ENCODE results near the gene TRAPPC2L. TPM values are rescaled to one million over a fixed set of nuclear protein-coding genes. Genes with fewer than 3 reads are reported as not detected.

The TRAPPC2L gene
- total and polyA plus RNA-seq, 7 donors, result 30.7 to 56.5 (median 42.1) TPM

DNA sequence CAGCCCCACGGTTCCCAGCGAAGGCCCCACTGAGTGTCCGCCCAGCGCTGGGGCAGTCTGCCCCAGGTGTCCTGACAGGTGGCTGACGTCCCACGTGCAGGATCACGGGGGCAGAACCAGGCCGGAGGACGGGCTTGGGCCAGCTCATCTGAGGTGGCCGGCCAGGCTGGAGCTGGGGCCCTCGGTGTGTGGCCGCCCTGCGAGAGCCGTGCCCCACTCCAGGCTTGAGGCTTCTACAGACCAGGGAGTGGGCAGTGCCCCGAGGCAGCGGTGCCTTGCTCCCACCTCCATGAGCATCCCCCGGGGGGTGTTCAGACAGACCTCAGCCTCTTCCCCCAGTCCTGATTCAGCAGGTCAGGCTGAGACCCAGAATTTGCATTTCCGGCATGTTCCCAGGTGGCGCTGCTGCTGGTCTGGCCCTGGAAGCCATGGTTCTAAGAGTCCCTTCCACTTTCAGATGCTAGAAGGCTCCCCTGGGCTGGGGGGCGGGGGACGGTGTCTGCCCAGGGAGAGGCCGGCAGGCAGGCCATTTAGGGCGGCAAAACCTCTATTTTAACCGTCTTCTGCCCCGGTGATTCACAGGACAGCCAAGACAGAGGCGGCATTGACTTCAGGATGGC is 44.9 kb downstream of the TRAPPC2L start:
- H3K9me3 ChIP-seq, result no peaks in the 10 kb centered on the region
- H3K27me3 ChIP-seq, result peaks cover 0 to 12% (median 0%) of the 10 kb centered on the region in 3 donors
- no peaks in the 10 kb centered on the region for H3K4me1 ChIP-seq
- no peak overlapping the region for H3K4me3 ChIP-seq
- no peaks in the 10 kb centered on the region for H3K36me3 ChIP-seq
- DNase-seq, result no peak
- TF ChIP-seq EP300 (IDR thresholded peaks at IDR 0.05) (no peak), POLR2A (IDR thresholded peaks at IDR 0.05) (no peak), POLR2AphosphoS5 (IDR thresholded peaks at IDR 0.05) (no peak)
- TF ChIP-seq, protein P1, sequence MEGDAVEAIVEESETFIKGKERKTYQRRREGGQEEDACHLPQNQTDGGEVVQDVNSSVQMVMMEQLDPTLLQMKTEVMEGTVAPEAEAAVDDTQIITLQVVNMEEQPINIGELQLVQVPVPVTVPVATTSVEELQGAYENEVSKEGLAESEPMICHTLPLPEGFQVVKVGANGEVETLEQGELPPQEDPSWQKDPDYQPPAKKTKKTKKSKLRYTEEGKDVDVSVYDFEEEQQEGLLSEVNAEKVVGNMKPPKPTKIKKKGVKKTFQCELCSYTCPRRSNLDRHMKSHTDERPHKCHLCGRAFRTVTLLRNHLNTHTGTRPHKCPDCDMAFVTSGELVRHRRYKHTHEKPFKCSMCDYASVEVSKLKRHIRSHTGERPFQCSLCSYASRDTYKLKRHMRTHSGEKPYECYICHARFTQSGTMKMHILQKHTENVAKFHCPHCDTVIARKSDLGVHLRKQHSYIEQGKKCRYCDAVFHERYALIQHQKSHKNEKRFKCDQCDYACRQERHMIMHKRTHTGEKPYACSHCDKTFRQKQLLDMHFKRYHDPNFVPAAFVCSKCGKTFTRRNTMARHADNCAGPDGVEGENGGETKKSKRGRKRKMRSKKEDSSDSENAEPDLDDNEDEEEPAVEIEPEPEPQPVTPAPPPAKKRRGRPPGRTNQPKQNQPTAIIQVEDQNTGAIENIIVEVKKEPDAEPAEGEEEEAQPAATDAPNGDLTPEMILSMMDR (IDR thresholded peaks at IDR 0.05), result no peak
- H3K27ac ChIP-seq, result no peak overlapping the region
- intact Hi-C loops (cut with DNase I), result no loop called here
- WGBS, 2 donors, result 80 to 87% methylated on average over 26 of the region's 26 CpGs

DNA sequence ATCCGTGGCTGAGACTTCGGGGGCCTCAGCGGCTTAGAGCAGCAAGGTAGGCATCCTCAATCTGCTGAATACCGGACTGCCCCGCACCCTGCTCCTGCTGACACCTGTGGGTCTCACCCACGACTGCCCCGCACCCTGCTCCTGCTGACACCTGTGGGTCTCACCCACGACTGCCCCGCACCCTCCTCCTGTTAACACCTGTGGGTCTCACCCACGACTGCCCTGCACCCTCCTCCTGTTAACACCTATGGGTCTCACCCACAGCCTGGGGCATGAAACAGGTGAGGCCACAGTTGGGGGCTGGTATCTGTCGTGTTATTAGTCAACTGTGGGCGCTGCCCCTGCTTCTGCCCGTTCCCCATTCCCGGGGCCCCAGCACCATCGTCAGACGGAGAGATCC is 45.8 kb downstream of the TRAPPC2L start:
- H3K27ac ChIP-seq, result no peak overlapping the region
- H3K9me3 ChIP-seq, result no peaks in the 10 kb centered on the region
- TF ChIP-seq POLR2A (IDR thresholded peaks at IDR 0.05) (no peak), POLR2AphosphoS5 (IDR thresholded peaks at IDR 0.05) (no peak), EP300 (IDR thresholded peaks at IDR 0.05) (no peak)
- TF ChIP-seq, protein P1 (IDR thresholded peaks at IDR 0.05), result no peak
- WGBS, 2 donors, result 75 to 84% methylated on average over 16 of the region's 16 CpGs
- intact Hi-C loops (cut with DNase I), result no loop called here
- no peak for DNase-seq
- H3K27me3 ChIP-seq, result peaks cover 0 to 12% (median 0%) of the 10 kb centered on the region in 3 donors
- H3K4me3 ChIP-seq, result no peak overlapping the region
- H3K36me3 ChIP-seq, result no peaks in the 10 kb centered on the region
- no peaks in the 10 kb centered on the region for H3K4me1 ChIP-seq

DNA sequence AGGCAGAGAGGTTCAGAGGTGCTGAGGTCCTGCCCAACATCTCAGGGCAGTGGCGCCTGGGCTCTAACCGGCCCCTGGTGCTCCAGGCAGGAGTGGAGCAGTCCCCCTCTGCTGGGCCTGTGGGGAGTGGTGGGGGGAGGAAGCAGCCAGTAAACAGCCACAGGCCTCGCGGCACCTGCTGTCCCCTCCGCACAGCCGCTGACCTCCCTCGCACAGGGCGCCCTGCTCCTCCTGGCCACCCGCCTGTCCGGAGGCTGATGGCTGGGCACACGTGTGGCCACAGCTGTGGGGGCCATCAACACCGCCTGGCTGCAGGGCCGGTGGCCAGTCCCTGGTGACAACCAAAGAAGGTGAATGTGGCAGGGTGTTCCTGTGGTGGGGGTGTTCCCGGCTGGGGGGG is 46.3 kb downstream of the TRAPPC2L start:
- Histone ChIP-seq H3K27me3 (peaks cover 0 to 12% (median 0%) of the 10 kb centered on the region in 3 donors), H3K36me3 (no peaks in the 10 kb centered on the region), H3K4me3 (no peak overlapping the region), H3K9me3 (no peaks in the 10 kb centered on the region), H3K27ac (no peak overlapping the region), H3K4me1 (no peaks in the 10 kb centered on the region)
- intact Hi-C loops (cut with DNase I), result no loop called here
- 68 to 82% methylated on average over 14 of the region's 14 CpGs for WGBS, 2 donors
- TF ChIP-seq, protein P1 (IDR thresholded peaks at IDR 0.05), result no peak
- TF ChIP-seq POLR2AphosphoS5 (IDR thresholded peaks at IDR 0.05), result no peak
- no peak for TF ChIP-seq EP300 (IDR thresholded peaks at IDR 0.05)
- TF ChIP-seq POLR2A (IDR thresholded peaks at IDR 0.05), result no peak
- no peak for DNase-seq

DNA sequence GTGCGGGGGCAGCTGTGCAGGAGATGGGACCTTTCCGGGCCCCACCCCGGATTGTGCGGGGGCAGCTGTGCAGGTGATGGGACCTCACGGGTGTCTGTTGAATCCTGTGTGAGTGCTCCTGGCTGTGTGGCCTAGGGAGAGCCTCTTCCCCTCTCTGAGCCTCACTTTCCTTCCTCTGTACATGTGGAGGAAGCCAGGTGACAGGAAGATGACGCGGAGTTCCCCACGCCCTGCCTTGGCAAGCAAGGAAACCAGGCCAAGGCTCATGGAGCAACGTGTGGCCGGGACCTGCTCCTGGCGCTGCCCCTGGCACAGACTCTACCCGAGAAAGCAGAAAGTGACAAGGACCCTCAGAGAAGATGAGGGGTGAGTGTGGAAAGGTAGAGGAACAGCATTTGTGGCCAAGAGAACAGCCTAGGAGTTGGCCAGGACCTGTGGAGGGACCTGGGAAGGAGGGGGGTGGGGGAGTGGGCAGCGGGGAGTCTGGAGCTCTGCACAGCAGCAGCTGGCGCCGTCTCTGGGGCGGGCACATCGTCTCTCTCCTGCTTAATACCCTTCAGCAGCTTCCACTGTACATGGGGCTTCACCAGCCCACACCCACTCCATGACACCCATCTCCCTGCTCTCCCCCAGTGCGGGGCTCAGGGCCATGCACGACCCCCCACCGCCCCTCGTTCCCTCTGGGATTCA is 47.9 kb downstream of the TRAPPC2L start:
- no peak for DNase-seq
- 58 to 80% methylated on average over 21 of the region's 21 CpGs for WGBS, 2 donors
- no peak overlapping the region for H3K27ac ChIP-seq
- no peaks in the 10 kb centered on the region for H3K36me3 ChIP-seq
- H3K4me3 ChIP-seq, result no peak overlapping the region
- intact Hi-C loops (cut with DNase I), result no loop called here
- peaks cover 0 to 6% (median 0%) of the 10 kb centered on the region in 3 donors for H3K27me3 ChIP-seq
- TF ChIP-seq, protein P1 (IDR thresholded peaks at IDR 0.05), result no peak
- TF ChIP-seq POLR2AphosphoS5 (IDR thresholded peaks at IDR 0.05) (no peak), EP300 (IDR thresholded peaks at IDR 0.05) (no peak), POLR2A (IDR thresholded peaks at IDR 0.05) (no peak)
- H3K4me1 ChIP-seq, result no peaks in the 10 kb centered on the region
- no peaks in the 10 kb centered on the region for H3K9me3 ChIP-seq
